ENCODE results near the gene C6orf47.

DNA sequence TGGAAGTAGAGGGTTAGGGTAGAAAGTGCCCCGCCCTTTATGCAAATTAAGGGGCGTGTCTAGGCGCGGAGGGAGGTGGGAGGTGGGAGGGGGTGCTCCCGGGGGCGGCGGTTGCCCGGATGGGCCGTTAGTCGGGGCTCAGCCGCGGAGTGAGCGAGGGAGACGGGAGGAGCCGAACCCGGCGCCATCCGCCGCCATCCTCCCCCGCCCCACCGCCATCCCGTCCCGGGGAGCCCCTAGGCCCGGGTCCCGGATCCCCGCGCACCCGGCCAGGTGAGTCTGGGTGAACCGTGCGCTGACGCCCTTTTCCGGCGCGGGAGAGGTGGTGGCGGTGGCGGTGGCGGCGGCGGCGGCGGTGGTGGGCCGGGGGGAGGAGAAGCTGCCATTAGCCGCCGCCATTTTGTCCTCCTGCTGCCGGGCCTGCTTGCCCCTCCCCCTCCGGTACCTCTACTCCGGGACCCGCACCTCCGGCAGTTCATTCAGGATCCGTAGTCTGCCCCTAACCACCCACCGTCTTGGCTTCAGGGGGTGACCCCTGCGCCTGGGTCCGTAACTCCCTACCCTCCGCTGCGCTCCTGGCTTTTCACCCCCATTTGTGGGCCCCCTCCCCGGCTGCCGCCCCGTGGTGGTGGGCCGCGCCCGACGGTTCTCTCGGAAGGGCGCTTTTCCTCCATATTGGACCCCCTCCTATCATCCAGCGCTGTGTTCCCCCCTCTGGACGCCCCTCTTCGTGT, 39.8 kb downstream of the C6orf47 start, which contains the start of gene PRRC2A:
- TF ChIP-seq CTCF (conservative IDR thresholded peaks at IDR 0.05 in 1 of 2, IDR thresholded peaks at IDR 0.05 in 1 of 2; ENCODE audit: extremely low read depth in 1 of 2, insufficient read depth in 1 of 2, low read depth in 1 of 2, low read length in 2 of 2) (no peak), EZH2 (IDR thresholded peaks at IDR 0.05; ENCODE audit: borderline replicate concordance, low read length) (no peak)
